GM21528 (cell line): ENCODE measurements around the gene MICAL3.

Source experiments
- ATAC-seq: cut with Tn5 transposase; IDR thresholded peaks from one replicate; pipeline ENCODE4 v1.9.1; 2021; ENCODE audit warnings: mild to moderate bottlenecking, moderate library complexity; ENCODE audit not compliant: unreplicated experiment, low FRiP score

The MICAL3 gene

DNA sequence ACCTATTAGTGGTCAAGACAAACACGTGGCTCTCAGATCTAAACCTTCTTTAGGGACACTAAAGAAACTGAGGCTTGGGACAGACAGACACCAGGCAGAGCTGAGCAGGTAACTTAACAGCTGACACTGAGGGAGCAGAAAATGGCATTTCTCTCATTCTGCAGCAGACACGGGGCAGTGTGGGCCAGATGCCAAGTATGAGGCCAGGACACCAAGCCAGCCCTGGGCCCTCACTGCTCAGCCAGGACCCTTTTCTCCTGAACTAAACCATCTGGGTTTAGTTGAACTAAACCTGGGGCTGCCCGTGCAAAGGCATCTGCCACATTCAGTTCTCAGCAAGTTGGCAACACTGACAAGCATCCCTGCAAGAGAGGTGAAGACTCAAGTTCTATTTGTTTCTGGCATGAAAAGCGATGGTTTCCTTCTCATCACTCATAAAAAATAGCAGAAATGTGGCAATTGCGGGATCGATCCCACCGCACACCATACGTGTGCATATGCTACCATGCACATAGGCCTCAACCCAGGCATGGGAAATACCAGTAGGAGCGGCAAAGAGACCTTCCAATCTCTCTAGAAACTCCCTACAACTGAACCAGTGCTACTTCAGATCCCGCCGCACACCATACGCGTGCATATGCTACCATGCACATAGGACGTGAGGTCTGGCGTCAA, 150.0 kb downstream of the MICAL3 start:
- ATAC-seq: no peak

DNA sequence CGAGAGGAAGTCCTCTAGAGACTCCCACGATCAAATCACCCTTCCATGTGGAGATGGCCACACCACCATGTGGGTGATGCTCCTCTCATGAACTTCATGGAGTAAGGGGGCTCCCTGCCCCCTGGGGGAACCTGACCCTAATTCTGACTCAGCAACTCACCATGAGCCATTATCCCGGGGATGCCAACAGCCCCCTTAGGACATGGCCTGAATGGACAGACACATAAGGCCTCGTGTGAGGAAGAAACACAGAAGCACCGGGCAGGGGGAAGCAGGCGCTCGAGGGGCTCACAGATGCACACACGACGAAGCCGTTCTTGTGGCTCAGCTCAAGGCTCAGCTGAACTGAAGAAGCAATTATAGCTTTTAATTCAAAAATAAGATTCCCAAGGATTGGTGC, 150.6 kb downstream of the MICAL3 start:
- ATAC-seq: no peak

DNA sequence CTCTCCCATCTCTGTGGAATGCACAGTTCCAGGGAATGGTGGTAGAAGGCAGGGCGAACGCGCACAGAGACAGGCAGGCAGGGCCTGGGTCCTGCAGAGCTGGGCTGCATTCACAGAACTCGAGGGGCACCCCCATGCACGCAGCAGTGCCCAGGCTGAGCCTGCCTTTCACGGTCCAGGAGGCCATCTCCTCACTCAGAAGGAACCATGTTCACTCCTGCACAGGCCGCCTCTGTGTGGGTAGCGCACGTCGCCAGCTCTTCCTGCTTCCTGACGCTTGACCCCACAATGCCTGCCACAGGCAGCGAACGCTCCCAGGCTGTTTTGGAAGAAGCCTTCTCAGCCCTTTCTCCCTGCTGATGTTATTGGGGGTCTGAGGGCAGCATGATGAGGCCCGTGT, 151.2 kb downstream of the MICAL3 start:
- no peak for ATAC-seq

DNA sequence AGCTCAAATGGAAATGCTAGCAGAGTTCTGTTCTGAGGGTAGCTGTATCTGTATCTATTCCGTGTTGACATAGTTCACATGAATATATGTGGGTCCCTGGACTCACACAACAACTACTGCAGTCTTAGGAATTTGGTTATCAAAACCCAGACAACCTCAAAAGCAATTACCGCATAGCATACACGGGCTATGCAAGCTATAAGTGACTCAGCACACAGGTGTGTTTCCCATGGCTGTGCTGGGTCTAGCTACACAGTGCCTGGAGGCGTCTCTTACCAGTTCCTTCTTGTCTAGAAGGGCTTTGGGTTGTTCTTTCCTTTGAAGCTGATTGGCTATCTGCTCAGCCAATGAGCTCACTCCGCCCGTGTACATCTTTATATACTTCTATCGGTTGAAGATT, 151.9 kb downstream of the MICAL3 start:
- no peak for ATAC-seq

DNA sequence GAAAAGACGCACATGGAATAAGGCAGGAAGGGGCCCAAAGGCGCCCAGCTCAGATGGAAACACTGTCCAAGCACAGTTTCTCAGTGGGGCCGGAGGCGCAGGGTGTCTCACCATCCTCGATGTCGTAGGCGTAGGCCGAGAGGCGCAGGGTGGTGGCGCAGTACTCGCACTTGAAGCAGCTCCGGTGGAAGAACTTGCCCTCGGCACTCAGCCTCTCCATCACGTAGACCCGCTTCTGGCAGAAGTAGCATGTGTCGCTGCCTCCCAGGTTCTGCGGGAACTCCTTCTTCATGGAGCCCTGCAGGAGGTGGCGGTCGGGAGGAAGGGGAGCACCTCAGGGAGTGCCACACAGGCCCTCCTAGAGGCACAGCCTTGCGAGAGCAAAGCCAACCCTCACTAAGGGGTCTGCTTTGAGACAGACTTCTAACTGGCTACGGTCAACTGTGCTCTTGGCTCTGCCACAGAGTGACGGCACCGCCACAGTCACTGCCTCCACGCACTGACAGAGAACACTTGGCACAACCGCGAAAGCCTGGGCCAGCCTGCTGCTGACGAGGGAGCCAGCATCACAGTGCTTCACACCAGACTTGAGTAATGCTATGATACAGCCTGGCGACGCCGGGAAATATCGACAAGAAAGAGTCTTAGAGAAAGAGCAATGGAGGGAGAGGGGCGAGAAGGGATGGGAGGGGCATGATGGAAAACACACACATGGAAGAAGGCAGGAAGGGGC, 152.5 kb downstream of the MICAL3 start:
- ATAC-seq: no peak

DNA sequence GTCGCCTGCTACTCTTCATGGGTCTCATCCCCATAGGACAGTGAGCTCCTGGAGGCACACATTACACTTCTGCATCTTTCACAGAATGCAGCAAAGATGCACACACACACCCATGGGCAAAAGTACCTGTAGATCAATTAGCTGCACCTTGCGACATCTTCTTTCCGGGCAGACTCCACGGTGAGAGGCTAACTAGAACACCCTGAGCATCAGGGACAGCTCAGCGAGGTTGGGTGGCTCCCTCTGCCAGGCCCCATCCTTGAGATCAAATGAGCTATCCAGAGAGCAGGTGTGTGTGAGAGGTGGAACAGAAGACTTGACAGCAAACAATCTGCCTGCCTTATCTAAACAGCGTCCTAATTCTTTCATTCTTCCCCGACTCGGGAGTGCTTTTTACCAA, 154.0 kb downstream of the MICAL3 start:
- no peak for ATAC-seq

DNA sequence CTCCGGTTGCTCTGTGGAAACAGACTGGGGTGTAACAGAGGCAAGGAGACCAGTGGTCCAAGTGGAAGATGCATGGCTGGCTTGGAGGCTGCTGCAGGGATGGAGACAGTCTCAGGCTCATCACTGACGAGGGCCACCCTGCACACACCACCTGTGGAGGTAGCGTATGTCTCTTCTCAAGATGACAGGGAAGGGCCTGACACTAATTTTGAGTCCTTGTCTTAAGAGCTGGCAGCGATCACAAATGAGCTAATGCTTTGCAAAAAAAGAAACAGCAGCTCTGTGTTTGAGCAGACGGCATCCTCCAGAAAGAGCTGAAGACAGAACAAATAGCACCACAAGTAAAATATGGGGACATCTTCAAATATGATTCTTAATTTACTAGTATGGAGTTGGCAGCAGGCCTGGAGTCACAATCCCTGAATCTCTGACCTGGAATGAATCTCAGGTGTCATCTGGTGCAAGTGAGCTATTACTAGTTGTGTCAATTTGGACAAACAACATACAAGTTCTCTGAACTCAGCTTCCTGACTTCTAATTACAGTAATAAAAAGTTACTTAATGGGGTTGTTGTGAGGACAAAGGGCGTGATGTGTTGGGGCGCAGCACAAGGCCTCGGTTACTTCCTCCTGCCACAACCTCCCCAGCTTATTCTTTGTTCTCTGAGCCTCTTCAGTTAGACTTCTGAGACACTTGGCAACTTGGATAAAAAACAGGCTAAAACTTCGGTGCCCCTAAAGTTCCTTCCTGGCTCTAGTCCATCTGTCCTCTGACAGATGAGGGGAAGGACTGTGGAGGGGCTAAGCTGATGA, 154.9 kb downstream of the MICAL3 start:
- no peak for ATAC-seq

DNA sequence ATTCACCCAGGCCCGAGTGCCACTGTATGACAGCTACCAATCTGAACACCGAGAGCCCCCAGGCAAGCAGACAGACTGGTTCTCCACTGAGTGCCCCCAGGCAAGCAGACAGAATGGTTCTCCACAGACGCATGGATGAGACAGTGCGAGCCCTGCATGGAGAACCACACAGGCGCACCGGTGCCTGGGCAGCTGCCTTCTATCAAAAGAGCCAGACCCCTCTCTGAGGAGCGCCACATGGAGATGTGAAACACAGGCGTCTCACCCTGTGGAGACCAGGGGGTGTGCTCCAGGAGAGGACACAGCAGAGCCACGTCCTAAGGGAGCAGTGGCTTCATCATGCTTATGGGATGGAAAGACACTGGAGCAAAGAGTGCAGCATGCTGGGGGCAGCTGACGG, 155.6 kb downstream of the MICAL3 start:
- no peak for ATAC-seq

DNA sequence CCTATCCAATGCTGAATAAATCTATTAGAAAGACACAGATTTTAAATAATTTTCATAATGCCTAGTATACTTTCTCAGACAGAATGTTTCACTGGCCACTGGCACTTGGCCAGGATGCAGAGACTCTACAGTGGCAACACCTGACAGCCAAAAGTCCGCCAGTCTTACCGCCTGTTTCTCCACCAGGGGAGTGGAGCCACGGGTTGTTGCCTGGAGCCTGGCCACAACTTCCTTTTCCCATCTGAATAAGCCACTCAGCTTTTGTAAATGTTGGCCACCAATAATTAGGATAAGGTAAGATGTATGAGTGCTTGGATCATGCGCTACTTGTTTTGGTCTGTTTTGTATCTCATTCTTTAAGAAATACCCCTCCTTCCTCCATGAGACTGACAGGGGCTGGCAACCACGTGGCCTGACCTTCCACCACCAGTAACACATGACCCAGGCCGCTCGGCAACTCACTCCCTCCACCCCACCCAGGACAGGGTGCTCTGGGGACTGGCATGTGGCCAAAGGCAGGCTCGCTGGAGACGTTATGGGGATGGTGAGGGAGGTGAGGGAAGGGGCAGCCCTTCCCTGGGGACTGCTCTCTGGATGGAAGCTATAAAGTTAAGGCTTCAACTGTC, 157.1 kb downstream of the MICAL3 start:
- ATAC-seq: no peak

DNA sequence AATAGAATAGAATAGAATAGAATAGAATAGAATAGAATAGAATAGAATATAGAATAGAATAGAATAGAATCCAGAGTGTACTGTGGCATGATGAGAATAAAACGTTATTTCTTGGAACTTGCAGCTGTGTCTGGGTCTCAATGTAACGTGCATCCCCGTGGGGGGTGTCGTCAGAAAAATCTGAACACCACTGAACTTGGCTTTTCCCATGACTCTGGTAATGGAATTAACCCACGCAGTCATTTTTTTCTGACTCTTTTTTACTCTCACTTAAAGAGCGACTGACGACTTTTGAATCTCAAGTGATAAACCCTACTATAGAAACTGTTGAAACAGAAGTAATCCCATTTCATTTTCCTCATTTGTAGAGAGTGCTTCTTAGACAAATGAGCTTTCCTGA, 157.7 kb downstream of the MICAL3 start:
- no peak for ATAC-seq

DNA sequence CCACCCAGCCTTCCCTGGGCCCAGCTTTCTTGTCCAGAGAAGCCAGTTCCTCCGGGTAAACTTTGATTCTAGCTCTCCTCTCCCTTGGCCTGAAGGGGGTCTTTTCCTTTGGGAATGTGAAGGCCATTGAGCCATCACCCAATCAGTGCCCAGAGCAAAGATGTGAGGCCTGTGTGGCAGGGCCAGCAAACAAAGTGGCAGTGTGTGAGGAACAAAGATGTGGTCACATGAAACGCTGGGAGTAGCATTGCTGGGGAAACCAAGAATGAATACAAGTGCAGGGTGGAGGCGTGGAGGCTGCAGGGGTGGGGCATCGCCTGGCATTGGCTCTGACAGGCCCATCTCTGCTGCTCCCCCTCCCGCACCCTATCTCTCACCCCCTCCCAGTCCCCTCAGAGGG, 158.2 kb downstream of the MICAL3 start:
- no peak for ATAC-seq

DNA sequence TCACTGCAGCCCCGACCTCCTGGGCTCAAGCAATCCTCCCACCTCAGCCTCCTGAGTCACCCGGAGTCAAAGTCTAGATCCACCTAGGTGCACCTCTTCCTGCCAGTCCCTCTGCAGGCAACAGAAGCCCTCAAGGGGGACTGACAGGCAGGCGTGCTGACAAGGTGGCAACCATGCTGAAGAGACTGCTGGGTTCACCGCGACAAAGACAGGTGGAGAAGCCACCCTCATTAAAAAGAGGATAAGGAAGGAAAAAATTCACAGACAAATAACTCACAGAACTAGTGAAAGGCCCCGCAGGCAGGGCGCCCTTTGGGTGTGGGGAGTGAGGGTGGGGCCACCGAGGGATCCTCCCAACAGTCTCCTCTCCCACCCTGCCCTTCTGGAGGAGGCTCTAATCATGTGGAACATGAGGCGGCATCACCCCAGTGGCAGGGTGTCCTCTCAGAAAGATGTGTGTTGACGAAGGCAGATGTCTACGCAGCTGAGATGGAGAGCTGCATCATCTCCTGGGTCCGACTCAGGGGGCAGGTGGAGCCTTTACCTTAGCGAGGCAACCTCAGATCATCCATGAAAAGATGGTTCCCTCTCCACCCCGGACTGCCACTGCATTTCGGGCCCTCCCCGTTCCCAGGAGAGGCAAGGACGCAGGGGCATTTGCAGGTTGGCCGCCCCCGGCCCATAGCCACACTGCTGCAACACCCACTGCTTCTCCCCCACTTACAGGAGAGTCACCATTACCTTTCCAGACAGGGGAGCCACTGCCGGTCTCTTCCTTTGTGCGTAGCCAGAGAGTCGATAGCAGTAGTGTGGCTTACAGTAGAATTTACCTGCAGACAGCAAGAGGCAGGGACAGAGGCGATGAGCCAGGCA, 158.9 kb downstream of the MICAL3 start:
- no peak for ATAC-seq

DNA sequence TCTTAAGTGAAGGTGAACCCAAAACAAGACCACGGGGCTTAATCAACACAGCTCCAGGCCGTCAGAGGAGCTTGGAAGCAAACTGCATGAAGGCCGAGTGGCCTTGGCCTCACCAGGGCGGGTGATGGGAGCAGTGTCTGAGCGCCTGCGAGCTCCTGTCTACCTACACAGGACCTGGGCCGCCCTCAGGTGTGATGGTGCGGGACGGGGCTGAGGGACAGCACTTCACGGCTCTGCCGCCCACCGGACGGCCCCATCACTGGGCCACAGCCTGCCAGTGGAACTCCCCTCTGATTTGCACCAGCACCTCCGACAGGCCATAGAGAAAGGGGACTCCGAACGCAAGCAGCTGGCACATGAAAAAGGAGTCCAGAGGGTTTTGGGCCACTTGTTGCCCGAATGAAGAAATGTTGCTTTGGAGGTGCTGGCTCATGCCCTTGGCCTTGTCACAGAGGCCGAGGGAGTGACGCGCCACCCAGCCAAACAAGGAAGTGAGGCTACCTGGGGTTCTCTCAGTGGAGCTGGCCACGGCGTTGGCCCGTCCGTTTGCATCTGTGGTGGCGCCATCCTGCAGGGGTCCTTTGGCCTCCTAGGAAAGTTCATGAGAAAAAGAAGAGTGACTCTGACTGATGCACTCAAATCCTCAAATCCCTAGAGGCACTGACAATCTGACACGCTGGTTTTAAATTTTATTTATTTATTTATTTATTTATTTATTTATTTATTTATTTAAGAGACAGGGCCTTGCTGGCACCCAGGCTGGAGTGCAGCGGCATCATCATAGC, 159.8 kb downstream of the MICAL3 start:
- ATAC-seq: no peak

DNA sequence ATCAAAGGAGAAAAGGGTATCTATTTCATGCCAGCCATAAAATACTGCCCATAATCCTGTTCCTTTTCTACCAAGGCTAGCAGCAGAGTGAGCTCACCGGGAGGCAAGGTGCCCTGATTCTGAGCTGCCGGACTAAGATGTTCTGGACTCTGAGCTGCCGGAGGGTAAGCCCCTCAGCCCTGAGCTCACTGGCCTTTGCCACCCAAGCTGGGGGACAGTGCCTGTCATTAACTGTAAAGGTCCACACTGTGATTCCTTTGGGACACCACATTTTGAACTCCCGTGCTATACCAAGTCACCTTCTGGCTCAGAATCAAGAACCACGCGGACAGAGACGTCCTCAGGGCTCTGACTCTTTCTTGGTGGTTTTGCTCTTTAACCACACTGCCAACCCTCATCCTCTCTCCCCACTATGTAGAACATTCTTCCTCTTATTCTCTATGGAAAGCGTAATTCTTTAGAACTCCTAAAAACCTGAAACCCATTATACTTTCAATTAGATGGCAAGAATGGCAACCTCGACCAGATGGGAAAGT, 161.6 kb downstream of the MICAL3 start:
- ATAC-seq: no peak

DNA sequence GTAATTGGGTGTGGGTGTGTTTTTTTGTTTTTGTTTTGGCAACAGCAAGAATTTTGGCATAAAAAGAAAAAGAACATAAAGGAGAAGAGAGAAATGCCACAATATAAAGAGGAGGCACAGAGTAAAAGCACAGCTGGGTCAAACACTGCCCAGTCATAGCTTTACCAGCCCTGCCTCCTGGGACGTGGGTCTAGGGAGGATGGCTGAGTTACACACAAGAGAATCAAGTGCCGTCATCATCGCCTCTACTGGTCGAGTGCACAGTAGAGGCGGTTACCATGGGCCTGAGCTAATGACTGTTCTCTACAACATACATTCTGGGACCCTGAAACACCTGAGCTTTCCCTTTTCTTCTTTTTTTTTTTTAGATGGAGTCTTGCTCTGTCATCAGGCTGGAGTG, 162.5 kb downstream of the MICAL3 start:
- ATAC-seq: no peak

DNA sequence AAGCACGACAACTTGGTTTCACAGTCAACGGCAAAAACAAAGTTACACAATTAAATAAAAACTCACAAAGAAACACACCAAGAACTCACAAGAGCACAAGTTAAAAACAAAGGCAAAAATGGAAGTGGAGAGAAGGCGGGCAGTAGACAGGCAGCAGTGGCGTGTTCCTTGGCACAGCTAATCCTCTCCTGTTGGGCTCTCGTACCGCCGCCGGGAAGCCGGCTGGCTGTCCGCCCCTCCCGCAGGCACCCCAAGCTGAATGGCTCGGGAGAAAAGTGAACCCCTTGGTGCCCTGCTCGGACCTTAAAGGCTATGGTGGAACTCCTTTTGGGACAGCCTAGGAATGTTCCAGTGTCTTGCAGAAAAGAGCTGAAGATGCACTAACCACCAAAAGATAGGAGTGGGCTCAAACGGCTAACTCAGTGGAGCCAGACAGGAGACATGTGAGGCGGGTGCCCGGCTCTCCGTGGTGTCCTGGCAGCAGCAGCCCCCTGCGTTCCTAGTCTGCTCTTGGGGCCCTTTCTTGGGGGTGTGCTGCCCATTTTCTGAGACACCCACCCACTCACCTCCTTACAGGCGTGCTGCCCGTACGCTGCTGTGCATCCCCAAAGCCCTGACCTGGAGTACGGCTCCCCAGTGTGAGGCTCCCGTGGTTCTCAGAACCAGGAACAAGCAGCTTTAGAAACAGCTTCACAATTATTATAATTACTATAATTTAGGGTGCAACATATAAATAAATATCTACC, 164.0 kb downstream of the MICAL3 start:
- ATAC-seq: no peak

DNA sequence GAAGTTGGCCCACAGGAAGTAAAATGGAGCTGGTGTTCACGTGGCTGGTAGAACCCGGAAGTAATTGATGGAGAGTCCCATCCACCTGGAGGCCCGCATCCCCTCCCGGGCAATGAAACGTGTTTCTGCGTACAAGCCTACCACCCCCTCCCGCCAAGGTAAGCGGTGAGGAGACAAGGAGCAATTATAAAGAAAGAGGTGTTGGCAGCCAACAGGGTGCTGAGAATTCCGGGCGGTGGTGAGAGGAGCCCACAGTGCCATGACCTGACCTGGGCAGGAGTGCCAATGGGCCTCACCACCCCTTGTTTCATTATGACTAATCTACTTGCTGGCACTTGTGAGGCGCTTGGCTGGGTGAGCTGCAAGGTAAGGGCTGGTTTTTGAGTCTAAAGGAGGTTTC, 166.3 kb downstream of the MICAL3 start:
- no peak for ATAC-seq

DNA sequence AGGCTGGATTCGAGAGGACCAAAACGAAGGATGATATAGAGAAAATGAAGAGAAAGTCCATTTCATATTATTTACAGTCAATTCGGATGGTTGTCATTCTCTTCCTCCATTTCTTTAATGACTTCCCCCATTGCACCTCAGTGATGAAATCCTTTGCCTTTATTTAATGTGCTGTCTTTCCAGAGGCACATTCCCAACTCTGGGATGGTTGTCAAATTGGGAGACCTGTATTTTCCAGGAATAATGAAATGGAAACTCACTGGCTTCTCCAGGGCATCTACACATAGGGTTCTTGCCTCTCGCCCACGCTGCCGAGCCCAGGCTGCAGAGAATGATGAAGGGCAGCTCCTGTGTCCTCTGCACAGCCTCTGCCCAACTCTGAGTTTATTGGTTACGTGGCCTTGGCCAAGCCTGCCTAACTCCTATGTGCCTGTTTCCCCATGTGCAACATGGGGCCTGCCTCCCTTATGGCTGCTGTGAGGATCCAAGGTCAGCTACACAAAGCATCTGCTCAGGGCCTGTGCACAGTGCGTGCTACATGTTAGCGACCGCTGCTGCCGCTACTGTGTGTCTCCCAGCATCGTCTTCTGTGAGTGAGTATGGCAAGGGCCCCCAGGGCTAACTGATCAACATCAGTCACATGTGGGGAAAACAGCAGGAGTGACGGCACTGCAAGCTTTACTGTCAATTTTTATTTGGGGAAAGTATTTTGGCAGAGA, 168.6 kb downstream of the MICAL3 start:
- no peak for ATAC-seq
